WTC11 (cell line): Measurements from ENCODE around the gene AARSD1.

Experiments used
- CREM ChIP-seq: sonication (generic); formaldehyde crosslinking; IDR thresholded peaks from 2 replicates; pipeline ENCODE4 v1.8.1; 2022; ENCODE audit warnings: mild to moderate bottlenecking, missing genetic modification reagents, moderate library complexity
- CTCF ChIP-seq: fragments of 200-600 bp; IDR thresholded peaks from 2 replicates; pipeline ENCODE4 v1.8.0; 2022; ENCODE audit warnings: antibody characterized with exemption
- ELF4 ChIP-seq: sonication (generic); formaldehyde crosslinking; IDR thresholded peaks from 2 replicates; pipeline ENCODE4 v1.8.1; 2022; ENCODE audit warnings: low read depth, mild to moderate bottlenecking, moderate library complexity, missing genetic modification reagents
- GABPB1 ChIP-seq: sonication (generic); formaldehyde crosslinking; IDR thresholded peaks from 2 replicates; pipeline ENCODE4 v1.8.1; 2023; ENCODE audit warnings: mild to moderate bottlenecking, missing genetic modification reagents
- GRHL2 ChIP-seq: fragments of 250-450 bp; sonication (Bioruptor Pico); IDR thresholded peaks from 2 replicates; pipeline ENCODE4 v1.8.0; 2022; ENCODE audit warnings: mild to moderate bottlenecking, moderate library complexity; ENCODE audit not compliant: insufficient replicate concordance, severe bottlenecking
- IRF1 ChIP-seq: sonication (generic); formaldehyde crosslinking; IDR thresholded peaks from 2 replicates; pipeline ENCODE4 v1.8.0; 2023; ENCODE audit warnings: missing genetic modification reagents
- IRF2 ChIP-seq: sonication (generic); formaldehyde crosslinking; IDR thresholded peaks from 2 replicates; pipeline ENCODE4 v1.8.0; 2022; ENCODE audit warnings: low read depth, missing genetic modification reagents, borderline replicate concordance
- NFYB ChIP-seq: sonication (generic); formaldehyde crosslinking; conservative IDR thresholded peaks from 2 replicates; pipeline ENCODE4 v1.8.0; 2022; ENCODE audit warnings: low read depth, missing genetic modification reagents
- NR2C2 ChIP-seq: sonication (generic); formaldehyde crosslinking; IDR thresholded peaks from 2 replicates; pipeline ENCODE4 v1.8.0; 2022; ENCODE audit warnings: mild to moderate bottlenecking, missing genetic modification reagents
- SP1 ChIP-seq: sonication (generic); formaldehyde crosslinking; conservative IDR thresholded peaks from 2 replicates; pipeline ENCODE4 v1.8.1; 2022; ENCODE audit warnings: missing genetic modification reagents
- ZNF232 ChIP-seq: sonication (generic); formaldehyde crosslinking; IDR thresholded peaks from 2 replicates; pipeline ENCODE4 v1.8.0; 2022; ENCODE audit warnings: mild to moderate bottlenecking, missing genetic modification reagents

DNA sequence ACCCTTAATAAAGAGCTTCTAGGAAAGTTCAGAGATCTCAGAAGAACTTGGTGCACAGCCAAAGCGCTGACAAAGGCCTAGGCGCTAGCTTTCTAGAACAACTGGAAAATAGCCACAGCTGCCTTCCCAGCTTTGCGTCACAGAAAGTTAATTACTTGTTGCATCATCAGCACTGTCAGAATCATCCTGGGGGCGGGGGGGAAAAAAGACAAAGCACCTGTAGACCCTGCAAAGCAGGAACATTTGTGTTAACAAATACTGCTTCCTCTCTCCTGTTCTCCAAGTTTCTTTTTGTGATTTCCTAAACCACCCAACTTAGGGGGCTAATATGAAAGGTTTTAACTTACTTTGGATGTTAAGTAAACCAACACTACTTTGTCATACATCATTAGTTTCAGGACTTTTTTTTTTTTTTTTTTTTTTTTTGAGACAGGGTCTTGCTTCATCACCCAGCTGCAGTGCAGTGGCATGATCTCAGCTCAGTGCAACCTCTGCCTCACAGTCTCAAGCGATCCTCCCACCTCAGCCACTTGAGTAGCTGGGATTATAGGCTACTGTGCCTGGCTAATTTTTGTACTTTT, 4.8 kb upstream of the AARSD1 start:
- TF ChIP-seq CTCF: no peak
- TF ChIP-seq SP1 (CRISPR knock-in tag): no peak
- no peak for TF ChIP-seq CREM
- TF ChIP-seq NFYB (CRISPR knock-in tag): no peak
- TF ChIP-seq ZNF232: no peak
- TF ChIP-seq GRHL2 (CRISPR knock-in tag): no peak
- TF ChIP-seq ELF4 (CRISPR knock-in tag): no peak
- no peak for TF ChIP-seq IRF2 (CRISPR knock-in tag)
- no peak for TF ChIP-seq GABPB1 (CRISPR knock-in tag)
- TF ChIP-seq NR2C2: no peak
- TF ChIP-seq IRF1: no peak
